GM12878 (cell line): ENCODE results near the gene MAP4. TPM values are rescaled to one million over a fixed set of nuclear protein-coding genes. Genes with fewer than 3 reads are reported as not detected.
A peak's percentile ranks its signal among the peaks of the same experiment; 100 is the strongest.

Source experiments
- ATAC-seq: fragments of 200-7000 bp; cut with Tn5 transposase; 3 replicates; pipeline ENCODE4 v1.9.1; 2020; ENCODE audit warnings: mild to moderate bottlenecking, moderate library complexity
- BruUV-seq: library from RNA; stranded (reverse); fragments of 400-500 nt; replicated peaks from 2 replicates; lab custom pipeline; 2021; lab: Mats Ljungman, UMichigan
- CTCF ChIA-PET: fragments of 300-600 bp; sonication (Branson Sonifier 250); formaldehyde crosslinking; extraction: SDS; loops from one replicate; lab custom pipeline; 2021; ENCODE audit warnings: inconsistent platforms; lab: Yijun Ruan, JAX
- POLR2A ChIA-PET: fragments of 350-600 bp; formaldehyde crosslinking; extraction: SDS; loops from one replicate; lab custom pipeline; 2021; ENCODE audit warnings: inconsistent platforms; lab: Charles Lee
- RAD21 ChIA-PET: fragments of 300-600 bp; sonication (Branson Sonifier 250); formaldehyde crosslinking; loops from one replicate; lab custom pipeline; 2023; ENCODE audit warnings: antibody characterized with exemption; ENCODE audit not compliant: unreplicated experiment; lab: Charles Lee
- SMC1A ChIA-PET: fragments of 300-600 bp; sonication (Branson Sonifier 250); formaldehyde crosslinking; loops from one replicate; lab custom pipeline; 2023; ENCODE audit not compliant: unreplicated experiment, uncharacterized antibody; lab: Charles Lee
- DNase-seq: peaks from one replicate; pipeline ENCODE4 v3.0.0-alpha.2; 2011; ENCODE audit warnings: low read depth, low spot score
- FAIRE-seq: peaks from 3 replicates; lab custom pipeline; 2011; peaks lifted over from hg19 to GRCh38; lab: Jason Lieb, UNC
- H2AFZ ChIP-seq: 2 replicates; pipeline ENCODE4 v1.6.0; 2011; ENCODE audit warnings: low read depth, low read length, control low read depth; ENCODE audit not compliant: control insufficient read depth
- H3K27ac ChIP-seq: 2 replicates; pipeline ENCODE4 v1.5.1; 2011; ENCODE audit warnings: control low read depth; ENCODE audit not compliant: control insufficient read depth, insufficient read depth
- H3K27me3 ChIP-seq, 2 experiments: replicated peaks in 1 of 2; 2 replicates each; pipeline versions ENCODE4 v1.6.0 to v1.6.1; 2011; ENCODE audit warnings: low read length in 1 of 2; ENCODE audit not compliant: control insufficient read depth in 2 of 2, insufficient read depth in 2 of 2
- H3K36me3 ChIP-seq, 2 experiments: 2 replicates each; pipeline ENCODE4 v1.5.1; 2011; ENCODE audit warnings: low read length in 1 of 2; ENCODE audit not compliant: control insufficient read depth in 2 of 2, insufficient read depth in 2 of 2
- H3K4me1 ChIP-seq: 2 replicates; pipeline ENCODE4 v1.6.1; 2011; ENCODE audit warnings: mild to moderate bottlenecking, low read length, moderate library complexity, mixed read lengths; ENCODE audit not compliant: control insufficient read depth, insufficient read depth
- H3K4me2 ChIP-seq: 2 replicates; pipeline ENCODE4 v1.6.0; 2011; ENCODE audit warnings: control low read depth; ENCODE audit not compliant: control insufficient read depth, insufficient read depth
- H3K4me3 ChIP-seq: fragments of 200-600 bp; sonication (generic); 2 replicates; pipeline ENCODE4 v1.5.1; 2016
- H3K79me2 ChIP-seq: 2 replicates; pipeline ENCODE4 v1.6.0; 2011; ENCODE audit warnings: low read length; ENCODE audit not compliant: control insufficient read depth, insufficient read depth
- H3K9ac ChIP-seq: 2 replicates; pipeline ENCODE4 v1.8.0; 2011; ENCODE audit warnings: low read length, control low read depth, mixed read lengths; ENCODE audit not compliant: control insufficient read depth, insufficient read depth
- H3K9me3 ChIP-seq: replicated peaks from 3 replicates; pipeline ENCODE4 v1.5.1; 2011; ENCODE audit warnings: mild to moderate bottlenecking, low read length; ENCODE audit not compliant: control insufficient read depth, insufficient read depth
- H4K20me1 ChIP-seq: 2 replicates; pipeline ENCODE4 v1.6.0; 2011; ENCODE audit not compliant: control insufficient read depth, insufficient read depth
- CBX3 ChIP-seq: fragments of 200-600 bp; sonication (generic); IDR thresholded peaks from 2 replicates; pipeline ENCODE4 v1.6.1; 2016; ENCODE audit warnings: low read depth, borderline replicate concordance
- FOXM1 ChIP-seq: IDR thresholded peaks from 2 replicates; pipeline ENCODE4 v1.6.1; 2012; ENCODE audit warnings: low read depth, mild to moderate bottlenecking, inconsistent platforms, low read length, moderate library complexity
- HDAC6 ChIP-seq: fragments of 200-600 bp; sonication (generic); IDR thresholded peaks from one replicate; pipeline ENCODE4 v1.8.0; 2017; ENCODE audit warnings: antibody characterized with exemption; ENCODE audit not compliant: unreplicated experiment
- IKZF1 ChIP-seq: fragments of 450-650 bp; conservative IDR thresholded peaks from 2 replicates; pipeline ENCODE4 v1.6.1; 2017; ENCODE audit warnings: antibody characterized with exemption, mild to moderate bottlenecking
- MTA3 ChIP-seq: IDR thresholded peaks from 2 replicates; pipeline ENCODE4 v1.6.1; 2012; ENCODE audit warnings: low read length, inconsistent platforms, borderline replicate concordance
- NBN ChIP-seq: fragments of 450-650 bp; IDR thresholded peaks from 2 replicates; pipeline ENCODE4 v1.6.1; 2016
- NR2F1 ChIP-seq: fragments of 450-650 bp; conservative IDR thresholded peaks from 2 replicates; pipeline ENCODE4 v1.6.1; 2017; ENCODE audit warnings: mild to moderate bottlenecking
- PAX8 ChIP-seq: fragments of 450-650 bp; IDR thresholded peaks from 2 replicates; pipeline ENCODE4 v1.6.1; 2017; ENCODE audit warnings: mild to moderate bottlenecking, moderate library complexity
- POLR2A ChIP-seq: IDR thresholded peaks from 2 replicates; pipeline ENCODE4 v1.6.1; 2011; ENCODE audit warnings: low read depth, mild to moderate bottlenecking, low read length
- RCOR1 ChIP-seq: conservative IDR thresholded peaks from 2 replicates; pipeline ENCODE4 v1.6.1; 2012; ENCODE audit warnings: low read depth, low read length, improper control_type of control experiment
- SIX5 ChIP-seq: IDR thresholded peaks from 2 replicates; pipeline ENCODE4 v1.6.1; 2011; ENCODE audit warnings: mild to moderate bottlenecking, low read depth, low read length, moderate library complexity; ENCODE audit not compliant: severe bottlenecking
- SP1 ChIP-seq: IDR thresholded peaks from one replicate; pipeline ENCODE4 v1.6.1; 2011; ENCODE audit warnings: low read depth, low read length
- ZBTB4 ChIP-seq: fragments of 450-650 bp; formaldehyde crosslinking; IDR thresholded peaks from 2 replicates; pipeline ENCODE4 v1.4.0; 2022; ENCODE audit warnings: mild to moderate bottlenecking, moderate library complexity
- ZNF207 ChIP-seq: fragments of 450-650 bp; IDR thresholded peaks from 2 replicates; pipeline ENCODE4 v1.6.1; 2014; ENCODE audit warnings: antibody characterized with exemption, mild to moderate bottlenecking, borderline replicate concordance
- WGBS: methylation state at CpG from one replicate; pipeline ENCODE4 v1.1.6; 2016; ENCODE audit warnings: low lambda C conversion rate; ENCODE audit not compliant: insufficient replicate concordance, insufficient coverage; ENCODE audit errors: missing lambda C conversion rate; 5-methylcytosine and 5-hydroxymethylcytosine counted together
- in situ Hi-C: fragments of 300-500 bp; cut with MboI; formaldehyde crosslinking; loops from 9 replicates; pipeline ENCODE4 v1.14.3; 2018; ENCODE audit warnings: mixed read lengths
- intact Hi-C: fragments of 100-400 bp; cut with micrococcal nuclease; formaldehyde crosslinking; loops from one replicate; pipeline ENCODE4 v1.14.2; 2022; ENCODE audit not compliant: unreplicated experiment
- polyA plus RNA-seq, 11 experiments: library from polyadenylated mRNA; depleted of rRNA in 4 of 11; unstranded in 6 of 11; stranded (reverse) in 5 of 11; fragments of >200 nt; fragmentation: Nextera tagmentation in 4 of 11; fragmentation: Illumina TruSeq in 1 of 11; extraction: Ambion mirVana in 4 of 11; extraction: Trizol in 1 of 11; gene quantifications; 1 replicate in 1 of 11; 2 replicates in 10 of 11; pipeline versions ENCODE4 v1.2.1 to v1.2.3, GENCODE V29; 2011 to 2016; ENCODE audit warnings: inconsistent platforms in 2 of 11, missing spikeins in 2 of 11, low read depth in 1 of 11
- total RNA-seq, 4 experiments: library from RNA; depleted of rRNA in 3 of 4; stranded (reverse); fragments of >200 nt in 3 of 4; fragmentation: Illumina TruSeq in 1 of 4; extraction: Trizol in 1 of 4; gene quantifications; 2 replicates each; pipeline versions ENCODE4 v1.2.1 to v1.2.3, GENCODE V29; 2013 to 2021

Gene MAP4
- total and polyA plus RNA-seq, 10 of the 15 experiments (the other 5 are each of a cell fraction or from before 2014, with no cell fraction given): 22.2 to 145 (median 47.2) TPM

- BruUV-seq: no TSS peak
- no peak for ATAC-seq
- TF ChIP-seq SIX5: no peak
- TF ChIP-seq ZBTB4 (CRISPR knock-in tag): no peak
- no peak for TF ChIP-seq SP1
- TF ChIP-seq MTA3: no peak
- no peak for TF ChIP-seq FOXM1
- TF ChIP-seq NBN: no peak
- no peak for TF ChIP-seq ZNF207
- TF ChIP-seq PAX8: no peak
- TF ChIP-seq CBX3: no peak
- no peak for TF ChIP-seq IKZF1
- no peak for TF ChIP-seq NR2F1
- no peak for TF ChIP-seq POLR2A
- no peak for TF ChIP-seq HDAC6
- TF ChIP-seq RCOR1: no peak
- no peak overlapping the region for H2AFZ ChIP-seq
- no peak overlapping the region for H3K27ac ChIP-seq
- no peaks in the 10 kb centered on the region for H4K20me1 ChIP-seq
- SMC1A ChIA-PET: no interaction called here
- no peaks in the 10 kb centered on the region for H3K27me3 ChIP-seq
- WGBS: 90% methylated on average over 6 of the region's 6 CpGs
- no peaks in the 10 kb centered on the region; a peak in 1 of 4 replicates for H3K36me3 ChIP-seq
- no peak overlapping the region for H3K4me3 ChIP-seq
- intact Hi-C loops: no loop called here
- no peak overlapping the region for H3K9ac ChIP-seq
- POLR2A ChIA-PET: interaction anchor here (0.5 kb wide), 1 partner anchor 226 kb away, joined by 4 read pairs; no protein-coding TSS in a partner anchor
- no peaks in the 10 kb centered on the region for H3K4me1 ChIP-seq
- CTCF ChIA-PET: no interaction called here
- no peak overlapping the region for H3K4me2 ChIP-seq
- RAD21 ChIA-PET: no interaction called here
- peaks cover 29% of the 10 kb centered on the region for H3K79me2 ChIP-seq
- in situ Hi-C loops: no loop called here
- H3K9me3 ChIP-seq: no peaks in the 10 kb centered on the region; the same call in 1 of the 3 replicates
- peak; percentile 7 for FAIRE-seq
- DNase-seq: no peak
These were observed 41.9 kb upstream of the MAP4 start for GRCh38 chr3:48058091-48058490.
